Neuron (in vitro differentiated cells): Measurements from ENCODE around the gene ANK3.

Experiments used
- H2AFZ ChIP-seq: one replicate; pipeline ENCODE4 v1.6.1; 2013; ENCODE audit warnings: low read depth, mild to moderate bottlenecking, inconsistent platforms, low read length, moderate library complexity
- H3K27me3 ChIP-seq: one replicate; pipeline ENCODE4 v1.6.1; 2013; ENCODE audit warnings: low read length; ENCODE audit not compliant: insufficient read depth
- H3K36me3 ChIP-seq: one replicate; pipeline ENCODE4 v1.6.1; 2013; ENCODE audit warnings: low read length; ENCODE audit not compliant: insufficient read depth
- H3K4me1 ChIP-seq: one replicate; pipeline ENCODE4 v1.6.1; 2013; ENCODE audit warnings: low read length; ENCODE audit not compliant: insufficient read depth
- H3K4me3 ChIP-seq: 2 replicates; pipeline ENCODE4 v1.5.1; 2013; ENCODE audit warnings: mild to moderate bottlenecking, low read length, moderate library complexity
- H3K9me3 ChIP-seq: one replicate; pipeline ENCODE4 v1.6.1; 2013; ENCODE audit warnings: low read length

ANK3 gene

GRCh38 chr10:60114765-60115586 is 274.7 kb downstream of the ANK3 start:
- H3K27me3 ChIP-seq = no peaks in the 10 kb centered on the region
- no peaks in the 10 kb centered on the region for H3K36me3 ChIP-seq
- H3K4me3 ChIP-seq = no peak overlapping the region
- no peaks in the 10 kb centered on the region for H3K4me1 ChIP-seq
- no peak overlapping the region for H2AFZ ChIP-seq
- no peaks in the 10 kb centered on the region for H3K9me3 ChIP-seq

- Histone ChIP-seq H3K4me1 (no peaks in the 10 kb centered on the region), H3K9me3 (no peaks in the 10 kb centered on the region), H3K36me3 (peaks cover 14% of the 10 kb centered on the region), H2AFZ (no peak overlapping the region), H3K4me3 (no peak overlapping the region), H3K27me3 (no peaks in the 10 kb centered on the region)
Measured at GRCh38 chr10:60110739-60111138, 278.9 kb downstream of the ANK3 start.

- H3K4me1 ChIP-seq = no peaks in the 10 kb centered on the region
- H2AFZ ChIP-seq = no peak overlapping the region
- H3K9me3 ChIP-seq = no peaks in the 10 kb centered on the region
- H3K4me3 ChIP-seq = no peak overlapping the region
- no peaks in the 10 kb centered on the region for H3K27me3 ChIP-seq
- peaks cover 31% of the 10 kb centered on the region for H3K36me3 ChIP-seq
Measured at GRCh38 chr10:60107308-60107976, 282.2 kb downstream of the ANK3 start.

GRCh38 chr10:60105295-60105695 is 284.4 kb downstream of the ANK3 start:
- Histone ChIP-seq H3K27me3 (no peaks in the 10 kb centered on the region), H3K4me1 (no peaks in the 10 kb centered on the region), H2AFZ (no peak overlapping the region), H3K4me3 (no peak overlapping the region), H3K9me3 (no peaks in the 10 kb centered on the region), H3K36me3 (peaks cover 35% of the 10 kb centered on the region)

- no peak overlapping the region for H2AFZ ChIP-seq
- H3K4me3 ChIP-seq = no peak overlapping the region
- no peaks in the 10 kb centered on the region for H3K9me3 ChIP-seq
- no peaks in the 10 kb centered on the region for H3K27me3 ChIP-seq
- H3K36me3 ChIP-seq = peaks cover 33% of the 10 kb centered on the region
- H3K4me1 ChIP-seq = peaks cover 2% of the 10 kb centered on the region
Measured at GRCh38 chr10:60101821-60102220, 287.9 kb downstream of the ANK3 start.

- H3K27me3 ChIP-seq = no peaks in the 10 kb centered on the region
- no peaks in the 10 kb centered on the region for H3K9me3 ChIP-seq
- H2AFZ ChIP-seq = no peak overlapping the region
- peaks cover 26% of the 10 kb centered on the region for H3K36me3 ChIP-seq
- no peak overlapping the region for H3K4me3 ChIP-seq
- peaks cover 2% of the 10 kb centered on the region for H3K4me1 ChIP-seq
Measured at GRCh38 chr10:60099998-60100747, 289.5 kb downstream of the ANK3 start.

GRCh38 chr10:60098677-60099601 is 290.7 kb downstream of the ANK3 start:
- no peak overlapping the region for H2AFZ ChIP-seq
- no peaks in the 10 kb centered on the region for H3K9me3 ChIP-seq
- no peak overlapping the region for H3K4me3 ChIP-seq
- H3K36me3 ChIP-seq = peaks cover 17% of the 10 kb centered on the region
- peaks cover 2% of the 10 kb centered on the region for H3K4me1 ChIP-seq
- H3K27me3 ChIP-seq = no peaks in the 10 kb centered on the region

GRCh38 chr10:60096761-60097513 is 292.7 kb downstream of the ANK3 start:
- H3K27me3 ChIP-seq = no peaks in the 10 kb centered on the region
- no peak overlapping the region for H3K4me3 ChIP-seq
- H2AFZ ChIP-seq = no peak overlapping the region
- peaks cover 13% of the 10 kb centered on the region for H3K36me3 ChIP-seq
- H3K9me3 ChIP-seq = no peaks in the 10 kb centered on the region
- peaks cover 2% of the 10 kb centered on the region for H3K4me1 ChIP-seq

- H3K4me1 ChIP-seq = peaks cover 2% of the 10 kb centered on the region
- no peaks in the 10 kb centered on the region for H3K27me3 ChIP-seq
- no peak overlapping the region for H3K4me3 ChIP-seq
- H3K36me3 ChIP-seq = peaks cover 6% of the 10 kb centered on the region
- H3K9me3 ChIP-seq = no peaks in the 10 kb centered on the region
- no peak overlapping the region for H2AFZ ChIP-seq
Measured at GRCh38 chr10:60093317-60093716, 296.4 kb downstream of the ANK3 start.

- Histone ChIP-seq H2AFZ (no peak overlapping the region), H3K36me3 (peaks cover 42% of the 10 kb centered on the region), H3K4me1 (no peaks in the 10 kb centered on the region), H3K27me3 (no peaks in the 10 kb centered on the region), H3K9me3 (no peaks in the 10 kb centered on the region), H3K4me3 (no peak overlapping the region)
Measured at GRCh38 chr10:60086862-60087261, 302.8 kb downstream of the ANK3 start.

GRCh38 chr10:60086421-60086820 is 303.3 kb downstream of the ANK3 start:
- H3K9me3 ChIP-seq = no peaks in the 10 kb centered on the region
- H3K36me3 ChIP-seq = peaks cover 43% of the 10 kb centered on the region
- no peaks in the 10 kb centered on the region for H3K27me3 ChIP-seq
- H3K4me1 ChIP-seq = no peaks in the 10 kb centered on the region
- no peak overlapping the region for H2AFZ ChIP-seq
- H3K4me3 ChIP-seq = no peak overlapping the region
